HG03095 (cell line): ENCODE results near the gene OSCP1.

Experiments used
- ATAC-seq: cut with Tn5 transposase; IDR thresholded peaks from one replicate; pipeline ENCODE4 v1.9.1; 2021; ENCODE audit warnings: moderate library complexity; ENCODE audit not compliant: unreplicated experiment

OSCP1 gene

GRCh38 chr1:36411674-36412648 is 38.3 kb downstream of the OSCP1 start:
- ATAC-seq: no peak

- no peak for ATAC-seq
Measured at GRCh38 chr1:36408479-36408878, 41.8 kb downstream of the OSCP1 start.

DNA sequence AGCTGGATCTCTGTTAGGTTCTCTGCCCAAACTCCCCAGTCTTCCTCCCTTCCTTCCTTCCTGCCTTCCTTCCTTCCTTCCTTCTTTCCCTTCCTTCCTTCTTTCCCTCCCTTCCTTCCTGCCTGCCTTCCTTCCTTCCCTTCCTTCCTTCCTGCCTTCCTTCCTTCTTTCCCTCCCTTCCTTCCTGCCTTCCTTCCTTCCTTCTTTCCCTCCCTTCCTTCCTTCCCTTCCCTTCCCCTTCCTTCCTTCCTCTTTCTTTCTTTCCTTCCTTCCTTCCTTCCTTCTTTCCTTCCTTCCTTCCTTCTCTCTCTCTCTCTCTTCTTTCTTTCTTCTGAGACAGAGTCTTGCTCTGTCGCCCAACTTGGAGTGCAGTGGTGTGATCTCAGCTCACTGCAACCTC is 43.8 kb downstream of the OSCP1 start:
- no peak for ATAC-seq

GRCh38 chr1:36402504-36402890 is 47.8 kb downstream of the OSCP1 start:
- no peak for ATAC-seq

DNA sequence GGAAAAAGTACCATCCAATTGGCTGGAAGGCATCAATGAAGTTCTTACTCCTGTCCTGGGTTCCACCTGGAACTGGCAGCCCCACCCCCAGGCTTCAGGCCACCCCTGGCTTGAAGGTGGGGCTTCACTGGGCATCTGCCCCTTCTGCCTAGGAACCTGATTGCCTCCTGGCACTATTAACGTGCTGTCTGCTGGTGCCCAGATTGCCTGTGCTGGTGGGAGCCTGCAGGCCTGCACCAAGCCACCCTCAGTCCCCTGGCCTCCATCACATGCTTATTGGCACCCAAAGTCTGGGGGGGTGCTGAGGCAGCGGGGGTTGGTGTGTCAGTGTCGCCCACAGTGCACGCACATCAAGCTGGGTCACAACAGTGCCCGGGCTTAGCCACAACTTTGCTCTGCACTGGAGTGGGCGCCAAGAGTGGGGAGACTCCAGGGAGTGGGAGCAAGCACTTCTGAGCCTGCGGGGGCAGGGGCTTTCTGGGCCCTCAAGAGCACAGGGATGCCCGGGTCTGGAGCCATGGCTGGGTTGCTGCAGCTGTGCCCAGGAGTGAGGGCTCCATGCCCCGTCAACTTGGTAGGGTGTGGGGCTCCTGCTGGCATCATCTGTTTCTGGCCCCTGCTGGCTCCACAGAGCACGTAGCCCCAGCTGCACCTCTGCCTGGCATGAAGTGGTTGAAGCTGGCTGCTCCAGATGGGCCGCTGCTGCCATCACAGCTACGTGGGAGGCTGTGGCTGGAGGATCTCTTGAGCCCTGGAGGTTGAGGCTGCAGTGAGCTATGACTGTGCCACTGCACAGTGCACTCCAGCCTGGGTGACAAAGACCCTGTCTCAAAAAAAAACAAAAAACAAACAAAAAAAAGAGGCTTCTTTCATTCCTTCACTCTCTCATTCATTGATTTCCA is 48.4 kb downstream of the OSCP1 start:
- no peak for ATAC-seq

- no peak for ATAC-seq
Measured at GRCh38 chr1:36400825-36401601, 49.2 kb downstream of the OSCP1 start.

GRCh38 chr1:36400514-36400824 is 49.8 kb downstream of the OSCP1 start:
- no peak for ATAC-seq

DNA sequence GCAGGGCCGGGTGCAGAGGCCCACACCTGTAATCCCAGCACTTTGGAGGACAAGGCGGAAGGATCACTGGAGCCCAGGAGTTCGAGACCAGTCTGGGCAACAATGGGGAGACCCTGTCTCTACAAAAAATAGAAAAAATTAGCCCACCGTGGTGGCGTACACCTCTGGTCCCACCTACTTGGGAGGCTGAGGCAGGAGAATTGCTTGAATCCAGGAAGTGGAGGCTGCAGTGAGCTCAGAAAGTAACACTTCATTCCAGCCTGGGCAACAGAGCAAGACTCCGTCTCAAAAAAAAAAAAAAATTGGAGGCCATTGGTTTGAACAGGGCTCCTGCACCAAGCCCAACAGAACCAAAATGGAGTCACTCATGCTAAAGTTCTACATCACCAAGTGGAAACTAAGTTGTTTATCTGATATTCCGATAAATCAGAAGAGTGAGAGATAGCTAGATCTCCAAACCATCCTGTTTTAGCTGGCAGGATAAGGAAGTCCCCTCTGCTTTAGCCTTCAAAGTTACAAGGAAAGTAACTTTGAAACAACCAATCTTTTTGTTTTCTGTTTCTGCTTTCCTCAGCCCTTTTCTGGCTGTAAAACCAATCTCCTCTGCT is 51.8 kb downstream of the OSCP1 start:
- no peak for ATAC-seq

DNA sequence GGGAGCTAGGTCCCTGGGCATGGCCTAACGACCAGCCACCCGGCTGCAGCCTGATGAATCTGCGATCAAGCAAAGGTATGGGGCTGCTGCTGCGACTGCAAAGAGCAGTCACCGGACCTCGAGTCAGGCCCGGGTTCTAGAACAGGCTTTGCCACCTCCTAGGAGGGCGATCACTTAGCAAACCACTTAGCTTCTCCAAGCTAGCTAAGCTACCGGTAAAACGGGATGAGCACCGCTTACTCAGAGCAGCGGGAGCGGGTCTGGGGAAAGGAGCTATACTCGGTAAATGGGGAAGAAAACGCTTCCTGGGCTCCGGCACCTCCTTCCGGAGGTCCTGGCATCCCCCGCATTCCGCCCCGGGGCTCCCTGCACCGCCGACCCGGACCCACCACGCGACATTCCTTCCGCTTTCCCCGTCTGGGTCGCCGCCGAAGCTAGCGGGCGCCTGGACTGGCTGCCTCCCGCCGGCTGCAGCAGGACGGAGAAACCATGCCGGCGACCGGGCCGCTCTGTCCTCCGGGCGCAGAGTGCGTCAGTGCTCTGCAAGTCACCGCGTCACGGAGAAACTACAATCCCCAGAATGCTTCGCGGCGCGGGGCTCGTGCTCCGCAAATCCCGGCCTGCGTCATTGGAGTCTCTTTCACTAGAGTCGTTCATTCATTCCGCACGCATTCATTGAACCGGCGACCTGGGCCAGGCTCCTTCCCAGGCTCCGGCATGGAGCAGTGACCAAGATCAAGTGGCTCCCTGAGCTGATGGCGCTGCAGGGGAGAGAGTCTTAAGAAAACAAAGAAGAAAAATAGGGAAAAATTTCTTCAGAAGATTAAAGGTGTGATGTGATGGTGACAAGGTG is 52.6 kb downstream of the OSCP1 start, which contains the start of gene LSM10:
TSS of gene LSM10 (minus strand) at position 531 of the 853 bp plus-strand sequence. CDS start 3,779 bp downstream, outside the sequence.
- ATAC-seq: peak; percentile 76

DNA sequence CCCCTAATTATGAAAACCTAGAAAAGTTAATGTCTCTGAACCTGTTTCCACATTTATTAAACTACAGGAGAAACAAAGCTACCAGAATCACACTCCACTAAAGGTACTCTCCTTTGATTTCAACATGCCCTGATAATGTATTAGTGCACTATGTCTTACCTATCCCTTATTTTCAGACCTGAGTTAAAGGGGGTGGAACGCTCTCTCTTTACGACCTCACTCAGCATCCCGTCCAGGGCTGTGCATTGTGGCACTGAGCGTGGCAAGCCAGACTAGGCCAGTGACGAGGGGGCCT is 53.2 kb downstream of the OSCP1 start:
- ATAC-seq: peak; percentile 20

DNA sequence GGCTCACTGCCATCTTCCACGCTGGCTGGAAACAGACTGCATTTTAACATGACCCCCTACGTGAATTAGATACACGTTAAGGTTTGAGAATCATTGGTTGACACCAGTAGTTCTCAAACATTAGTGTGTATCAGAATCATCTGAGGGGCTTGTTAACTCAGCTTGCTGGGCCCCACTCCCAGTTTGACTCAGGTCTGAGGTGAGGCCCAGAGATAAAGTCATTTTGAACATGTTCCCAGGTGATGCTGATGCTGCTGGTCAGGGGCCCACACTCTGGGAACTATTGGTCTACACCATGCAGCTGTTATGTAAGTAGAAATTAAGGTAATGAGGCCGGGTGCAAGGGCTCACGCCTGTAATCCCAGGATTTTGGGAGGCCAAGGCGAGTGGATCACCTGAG is 53.9 kb downstream of the OSCP1 start:
- ATAC-seq: no peak

DNA sequence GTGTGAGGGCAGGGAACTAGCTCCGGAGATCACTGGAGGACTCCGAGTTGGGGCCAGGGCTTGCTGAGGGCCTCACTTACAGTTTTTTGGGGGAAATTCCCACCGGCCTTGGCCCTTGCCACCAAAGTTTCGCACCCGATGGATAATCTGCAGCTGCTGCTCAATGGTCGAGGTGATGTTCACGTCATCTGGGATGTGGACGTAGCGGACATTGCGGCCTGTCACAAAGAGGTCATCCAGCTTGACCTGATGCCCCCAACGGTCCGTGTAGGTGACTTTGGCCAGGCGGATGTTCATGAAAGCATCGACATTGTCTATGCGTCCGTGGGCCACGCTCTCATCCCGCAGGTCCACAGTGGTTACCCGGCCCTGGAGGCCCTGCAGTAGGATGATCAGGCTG is 56.6 kb downstream of the OSCP1 start:
- no peak for ATAC-seq

GRCh38 chr1:36392836-36393235 is 57.4 kb downstream of the OSCP1 start:
- no peak for ATAC-seq

- ATAC-seq: no peak
Measured at GRCh38 chr1:36391271-36391670, 59.0 kb downstream of the OSCP1 start.

- no peak for ATAC-seq
Measured at GRCh38 chr1:36390411-36390810, 59.8 kb downstream of the OSCP1 start.

DNA sequence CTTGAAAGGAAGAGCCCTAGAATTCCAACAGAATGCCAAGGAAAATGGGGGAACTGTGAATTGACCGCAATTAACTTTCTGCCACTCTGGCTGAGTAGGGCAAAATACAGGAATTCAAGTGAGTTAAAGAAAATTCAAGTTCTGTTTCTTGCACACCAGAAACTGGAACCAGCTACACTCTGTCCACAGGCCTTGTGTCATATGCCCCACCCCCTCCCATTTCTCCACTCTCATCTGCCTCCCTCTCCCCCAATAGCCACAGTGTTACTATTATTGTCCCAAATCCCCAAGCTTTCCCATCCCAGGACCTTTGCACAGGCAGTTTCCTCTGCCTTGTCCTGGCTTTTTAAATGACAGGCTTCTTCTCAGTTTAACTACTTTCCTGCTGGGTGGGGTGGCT is 60.3 kb downstream of the OSCP1 start:
- no peak for ATAC-seq

- ATAC-seq: no peak
Measured at GRCh38 chr1:36389261-36389660, 61.0 kb downstream of the OSCP1 start.

- no peak for ATAC-seq
Measured at GRCh38 chr1:36387141-36387949, 62.9 kb downstream of the OSCP1 start.
